SU-DHL-6 (cell line): ENCODE results near the gene KRT10.
A peak's percentile ranks its signal among the peaks of the same experiment; 100 is the strongest.

Source experiments
- H2AFZ ChIP-seq: fragments of 200-600 bp; sonication (generic); 2 replicates; pipeline ENCODE4 v1.6.1; 2014; ENCODE audit warnings: low read depth, mild to moderate bottlenecking, moderate library complexity, mixed read lengths, antibody characterized with exemption, low read length; ENCODE audit not compliant: severe bottlenecking
- H3F3A ChIP-seq: fragments of 200-600 bp; shearing (Covaris generic); 2 replicates; pipeline ENCODE4 v1.6.0; 2016; ENCODE audit warnings: antibody characterized with exemption, mild to moderate bottlenecking; ENCODE audit not compliant: insufficient read depth
- H3K27ac ChIP-seq: fragments of 200-600 bp; sonication (generic); 2 replicates; pipeline ENCODE4 v1.5.1; 2016; ENCODE audit warnings: low read depth, mild to moderate bottlenecking, low read length, moderate library complexity, mixed read lengths
- H3K27me3 ChIP-seq: fragments of 200-600 bp; sonication (generic), shearing (Covaris generic); 2 replicates; pipeline ENCODE4 v1.6.0; 2014; ENCODE audit warnings: mild to moderate bottlenecking, low read length
- H3K36me3 ChIP-seq: fragments of 200-600 bp; sonication (generic); 2 replicates; pipeline ENCODE4 v1.6.1; 2014; ENCODE audit warnings: mild to moderate bottlenecking, low read length, mixed read lengths
- H3K4me2 ChIP-seq: fragments of 300-600, 200-600 bp; shearing (Covaris generic), sonication (generic); 2 replicates; pipeline ENCODE4 v1.6.0; 2014; ENCODE audit warnings: low read length, low read depth, mild to moderate bottlenecking; ENCODE audit not compliant: poor library complexity, severe bottlenecking
- H3K4me3 ChIP-seq: fragments of 200-600 bp; sonication (generic); 2 replicates; pipeline ENCODE4 v1.5.1; 2014; ENCODE audit warnings: antibody characterized with exemption, low read length, mild to moderate bottlenecking, mixed read lengths; ENCODE audit not compliant: insufficient read depth, poor library complexity, severe bottlenecking
- H3K79me2 ChIP-seq: fragments of 200-600 bp; sonication (generic); 2 replicates; pipeline ENCODE4 v1.6.1; 2014; ENCODE audit warnings: mild to moderate bottlenecking, low read length, moderate library complexity; ENCODE audit not compliant: insufficient read depth
- H3K9ac ChIP-seq: fragments of 200-600 bp; sonication (generic); 2 replicates; pipeline ENCODE4 v1.7.0; 2014; ENCODE audit warnings: mild to moderate bottlenecking, low read length
- H3K9me2 ChIP-seq: fragments of 200-600 bp; sonication (generic); replicated peaks from 2 replicates; pipeline ENCODE4 v1.6.1; 2014; ENCODE audit warnings: low read length; ENCODE audit not compliant: insufficient read depth
- H3K9me3 ChIP-seq: fragments of 200-600 bp; sonication (generic); 2 replicates; pipeline ENCODE4 v1.6.1; 2014; ENCODE audit warnings: low read length, mixed read lengths; ENCODE audit not compliant: insufficient read depth
- H4K20me1 ChIP-seq: fragments of 200-600 bp; sonication (generic); 2 replicates; pipeline ENCODE4 v1.6.1; 2014; ENCODE audit warnings: low read depth, mild to moderate bottlenecking, antibody characterized with exemption, low read length, moderate library complexity, mixed read lengths
- EZH2phosphoT487 ChIP-seq: fragments of 200-600 bp; sonication (generic), shearing (Covaris generic); conservative IDR thresholded peaks from 2 replicates; pipeline ENCODE4 v1.6.1; 2018; ENCODE audit warnings: mild to moderate bottlenecking, antibody characterized with exemption, low read length, moderate library complexity, mixed read lengths
- TF ChIP-seq, protein P1 (sequence below): fragments of 200-600 bp; sonication (generic); IDR thresholded peaks from one replicate; pipeline ENCODE4 v1.5.1; 2017; ENCODE audit warnings: antibody characterized with exemption, mild to moderate bottlenecking, low read length, moderate library complexity; ENCODE audit not compliant: insufficient read depth, poor library complexity, severe bottlenecking

KRT10 gene

GRCh38 chr17:40824015-40824832, 1.8 kb upstream of the KRT10 start:
- no peaks in the 10 kb centered on the region for H3K79me2 ChIP-seq
- no peak overlapping the region for H3K27ac ChIP-seq

GRCh38 chr17:40821536-40821935, 878 bp downstream of the KRT10 start:
- H3K4me2 ChIP-seq, result no peak overlapping the region
- no peak overlapping the region for H3K4me3 ChIP-seq
- peaks cover 27% of the 10 kb centered on the region for H3F3A ChIP-seq
- no peak overlapping the region for H2AFZ ChIP-seq
- H3K9me3 ChIP-seq, result no peaks in the 10 kb centered on the region
- no peaks in the 10 kb centered on the region for H3K9me2 ChIP-seq
- H3K27me3 ChIP-seq, result no peaks in the 10 kb centered on the region
- no peak overlapping the region for H3K27ac ChIP-seq
- peaks cover 9% of the 10 kb centered on the region; the same call in 1 of the 2 replicates for H3K36me3 ChIP-seq
- H3K79me2 ChIP-seq, result peaks cover 6% of the 10 kb centered on the region; the same call in 1 of the 2 replicates
- H3K9ac ChIP-seq, result no peak overlapping the region
- TF ChIP-seq, protein P1, sequence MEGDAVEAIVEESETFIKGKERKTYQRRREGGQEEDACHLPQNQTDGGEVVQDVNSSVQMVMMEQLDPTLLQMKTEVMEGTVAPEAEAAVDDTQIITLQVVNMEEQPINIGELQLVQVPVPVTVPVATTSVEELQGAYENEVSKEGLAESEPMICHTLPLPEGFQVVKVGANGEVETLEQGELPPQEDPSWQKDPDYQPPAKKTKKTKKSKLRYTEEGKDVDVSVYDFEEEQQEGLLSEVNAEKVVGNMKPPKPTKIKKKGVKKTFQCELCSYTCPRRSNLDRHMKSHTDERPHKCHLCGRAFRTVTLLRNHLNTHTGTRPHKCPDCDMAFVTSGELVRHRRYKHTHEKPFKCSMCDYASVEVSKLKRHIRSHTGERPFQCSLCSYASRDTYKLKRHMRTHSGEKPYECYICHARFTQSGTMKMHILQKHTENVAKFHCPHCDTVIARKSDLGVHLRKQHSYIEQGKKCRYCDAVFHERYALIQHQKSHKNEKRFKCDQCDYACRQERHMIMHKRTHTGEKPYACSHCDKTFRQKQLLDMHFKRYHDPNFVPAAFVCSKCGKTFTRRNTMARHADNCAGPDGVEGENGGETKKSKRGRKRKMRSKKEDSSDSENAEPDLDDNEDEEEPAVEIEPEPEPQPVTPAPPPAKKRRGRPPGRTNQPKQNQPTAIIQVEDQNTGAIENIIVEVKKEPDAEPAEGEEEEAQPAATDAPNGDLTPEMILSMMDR, result no peak
- no peak for TF ChIP-seq EZH2phosphoT487
- H4K20me1 ChIP-seq, result no peaks in the 10 kb centered on the region

More at GRCh38 chr17:40824015-40824832, 1.8 kb upstream of the KRT10 start:
- H3K36me3 ChIP-seq, result no peaks in the 10 kb centered on the region
- H3F3A ChIP-seq, result peaks cover 11% of the 10 kb centered on the region
- H2AFZ ChIP-seq, result no peak overlapping the region
- H4K20me1 ChIP-seq, result no peaks in the 10 kb centered on the region
- no peaks in the 10 kb centered on the region for H3K9me3 ChIP-seq
- TF ChIP-seq, protein P1, result no peak
- no peak for TF ChIP-seq EZH2phosphoT487
- no peaks in the 10 kb centered on the region for H3K9me2 ChIP-seq
- H3K4me2 ChIP-seq, result no peak overlapping the region
- no peaks in the 10 kb centered on the region for H3K27me3 ChIP-seq
- no peak overlapping the region for H3K4me3 ChIP-seq
- H3K9ac ChIP-seq, result no peak overlapping the region

DNA sequence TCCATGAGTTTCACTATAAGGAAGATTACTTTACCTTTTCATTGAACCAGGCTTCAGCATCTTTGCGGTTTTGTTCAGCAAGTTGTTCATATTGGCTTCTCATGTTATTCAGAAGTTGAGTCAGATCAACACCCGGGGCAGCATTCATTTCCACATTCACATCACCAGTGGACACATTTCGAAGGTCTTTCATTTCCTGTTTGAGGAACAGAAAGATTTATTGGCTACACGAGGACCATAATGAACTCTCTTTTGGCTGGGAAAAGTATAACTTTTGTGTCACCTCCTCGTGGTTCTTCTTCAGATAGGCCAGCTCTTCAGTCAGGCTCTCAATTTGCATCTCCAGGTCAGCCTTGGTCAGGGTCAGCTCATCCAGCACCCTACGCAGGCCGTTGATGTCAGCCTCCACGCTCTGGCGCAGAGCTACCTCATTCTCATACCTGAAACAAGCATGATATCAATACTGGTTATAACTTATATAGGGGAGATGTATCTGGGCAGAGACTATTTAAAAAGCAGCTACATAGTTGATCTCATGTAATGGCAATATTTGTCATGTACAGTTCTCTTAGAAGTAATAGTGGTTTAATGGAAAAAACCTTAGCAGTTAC, 2.1 kb downstream of the KRT10 start:
- no peak overlapping the region for H3K4me3 ChIP-seq
- H3K9ac ChIP-seq, result no peak overlapping the region
- H3K4me2 ChIP-seq, result peak overlapping the region; percentile 92

More for the DNA sequence above, 2.1 kb downstream of the KRT10 start:
- Histone ChIP-seq H3K79me2 (peaks cover 6% of the 10 kb centered on the region; the same call in 1 of the 2 replicates), H3K27me3 (no peaks in the 10 kb centered on the region), H3K36me3 (peaks cover 9% of the 10 kb centered on the region; the same call in 1 of the 2 replicates), H4K20me1 (no peaks in the 10 kb centered on the region), H3K9me3 (no peaks in the 10 kb centered on the region), H3F3A (peaks cover 27% of the 10 kb centered on the region), H2AFZ (no peak overlapping the region), H3K27ac (no peak overlapping the region), H3K9me2 (no peaks in the 10 kb centered on the region)
- TF ChIP-seq, protein P1, result no peak
- TF ChIP-seq EZH2phosphoT487, result no peak
